Mucosa of descending colon (tissue), 3 donors: Measurements from ENCODE around the gene C4A. TPM values are rescaled to one million over a fixed set of nuclear protein-coding genes. Genes with fewer than 3 reads are reported as not detected.
"Not testable (repeated sequence)": the region's sequence is repeated elsewhere in the genome, so short reads cannot be mapped to it uniquely, and the experiment has no call there.

Experiments
- ATAC-seq: fragments of 200-7000 bp; cut with Tn5 transposase; one replicate; pipeline ENCODE4 v1.9.1; 2020; ENCODE audit warnings: mild to moderate bottlenecking, moderate library complexity
- DNase-seq, 3 donors: peaks; one replicate each; pipeline ENCODE4 v3.0.0-alpha.2; 2020
- H3K36me3 ChIP-seq: fragments of 200-600 bp; one replicate; pipeline ENCODE4 v1.8.0; 2021; ENCODE audit warnings: low read depth, mild to moderate bottlenecking
- H3K4me1 ChIP-seq: fragments of 200-600 bp; one replicate; pipeline ENCODE4 v1.8.0; 2021; ENCODE audit warnings: low read depth, mild to moderate bottlenecking
- H3K4me3 ChIP-seq: fragments of 200-600 bp; one replicate; pipeline ENCODE4 v1.8.0; 2021; ENCODE audit warnings: mild to moderate bottlenecking
- H3K9me3 ChIP-seq: fragments of 200-600 bp; one replicate; pipeline ENCODE4 v1.8.0; 2021; ENCODE audit warnings: mild to moderate bottlenecking
- CTCF ChIP-seq: fragments of 200-600 bp; IDR thresholded peaks from one replicate; pipeline ENCODE4 v1.8.0; 2022; ENCODE audit warnings: antibody characterized with exemption, mild to moderate bottlenecking
- intact Hi-C, 2 donors: fragments of 100-400 bp; cut with DNase I in 1 of 2; cut with micrococcal nuclease in 1 of 2; formaldehyde crosslinking; loops; one replicate each; pipeline versions ENCODE4 v1.11.0 to v1.11.1; 2022; cut with DNase I, micrococcal nuclease
- total RNA-seq, 3 donors: library from RNA; stranded (reverse); fragmentation: NEBNext Ultra II Directional in 2 of 3; extraction: Animal tissue kit (Norgen Biotek cat#: 25700) in 2 of 3; gene quantifications; one replicate each; pipeline versions ENCODE4 v1.2.1 to v1.2.4, GENCODE V29; 2021 to 2023
- donor health status: DM: no; HTN: no; CAD: no; lungs with moderate emphysema.
- donor health status: DM: no; HTN: no; CAD: no.
- donor health status: DM: no; HTN: yes; CAD: no.

C4A gene
- total RNA-seq, 3 donors from 2014 or later = 10.2 to 203 (median 56.0) TPM

DNA sequence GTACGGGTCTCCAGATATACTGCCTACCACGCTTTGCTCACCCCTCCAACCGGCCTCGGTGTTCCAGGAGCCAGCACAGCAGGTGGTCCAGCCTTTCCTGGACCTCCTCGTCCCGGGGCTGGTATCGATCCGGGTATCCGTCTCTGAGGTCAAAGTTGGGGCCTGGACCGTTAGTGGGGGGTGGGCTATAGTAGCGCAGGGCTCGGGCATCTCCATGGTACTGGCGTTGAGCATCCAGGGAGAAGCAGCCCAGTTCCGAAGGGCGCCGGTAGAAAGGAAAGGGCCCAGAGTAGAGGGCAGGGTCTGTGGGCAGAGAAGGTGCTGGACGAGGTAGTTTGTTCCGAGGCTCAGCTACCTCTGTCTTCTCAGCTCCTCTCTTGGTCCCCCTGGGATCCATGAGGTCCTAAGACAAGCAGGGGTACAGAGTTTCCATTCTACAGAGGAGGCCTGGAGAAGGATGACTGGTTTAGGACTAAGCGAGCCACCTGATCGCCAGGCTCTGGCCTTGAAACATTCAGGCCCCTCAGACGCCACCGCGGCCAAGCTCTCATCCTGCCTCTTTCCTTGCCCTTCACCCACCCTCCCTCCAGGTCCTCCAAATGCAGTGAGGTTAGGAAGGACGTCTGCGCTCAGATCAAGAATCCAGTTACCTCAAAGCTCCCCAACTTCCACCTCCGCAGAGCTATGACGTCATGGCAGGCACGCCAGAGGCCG lies 10.4 kb upstream of the C4A start:
- no peak for ATAC-seq
- no peak for TF ChIP-seq CTCF
- intact Hi-C loops = no loop called here
- Histone ChIP-seq H3K4me3 (peak overlapping the region; percentile 76), H3K36me3 (peaks cover 2% of the 10 kb centered on the region), H3K9me3 (no peaks in the 10 kb centered on the region), H3K4me1 (peaks cover 17% of the 10 kb centered on the region)
- peak in 1 of 3 donors; percentile 43 for DNase-seq

GRCh38 chr6:31971993-31972708 lies 9.7 kb upstream of the C4A start, which contains the start of gene DXO:
Gene DXO, minus strand, starts transcription at chr6:31972138. Its CDS starts 463 bp downstream, at chr6:31971675.
- Histone ChIP-seq H3K4me1 (peaks cover 17% of the 10 kb centered on the region), H3K4me3 (peak within 1 kb of the TSS; percentile 76), H3K9me3 (no peaks in the 10 kb centered on the region), H3K36me3 (peaks cover 2% of the 10 kb centered on the region)
- intact Hi-C loops = no loop called here
- TF ChIP-seq CTCF = no peak
- ATAC-seq (peak; percentile 95), DNase-seq (peak; percentile 94 to 98 (median 98))

- intact Hi-C loops = no loop called here
- no peak for TF ChIP-seq CTCF
- ATAC-seq (no peak), DNase-seq (no peak)
- peak overlapping the region; percentile 76 for H3K4me3 ChIP-seq
- peaks cover 17% of the 10 kb centered on the region for H3K4me1 ChIP-seq
- H3K36me3 ChIP-seq = peaks cover 2% of the 10 kb centered on the region
- no peaks in the 10 kb centered on the region for H3K9me3 ChIP-seq
These were observed 9.0 kb upstream of the C4A start for GRCh38 chr6:31972709-31973350.

DNA sequence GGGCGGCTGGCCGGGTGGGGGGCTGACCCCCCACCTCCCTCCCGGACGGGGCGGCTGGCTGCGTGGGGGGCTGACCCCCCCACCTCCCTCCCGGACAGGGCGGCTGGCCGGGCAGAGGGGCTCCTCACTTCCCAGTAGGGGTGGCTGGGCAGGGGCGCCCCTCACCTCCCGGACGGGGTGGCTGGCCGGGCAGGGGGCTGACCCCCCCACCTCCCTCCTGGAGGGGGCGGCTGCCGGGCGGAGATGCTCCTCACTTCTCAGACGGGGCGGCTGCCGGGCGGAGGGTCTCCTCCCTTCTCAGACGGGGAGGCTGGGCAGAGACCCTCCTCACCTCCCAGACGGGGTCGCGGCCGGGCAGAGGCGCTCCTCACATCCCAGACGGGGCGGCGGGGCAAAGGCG lies 5.8 kb upstream of the C4A start:
- H3K36me3 ChIP-seq, H3K9me3 ChIP-seq, DNase-seq, ATAC-seq, H3K4me3 ChIP-seq, intact Hi-C loops: not testable (repeated sequence)
- peaks cover 13% of the 10 kb centered on the region for H3K4me1 ChIP-seq

DNA sequence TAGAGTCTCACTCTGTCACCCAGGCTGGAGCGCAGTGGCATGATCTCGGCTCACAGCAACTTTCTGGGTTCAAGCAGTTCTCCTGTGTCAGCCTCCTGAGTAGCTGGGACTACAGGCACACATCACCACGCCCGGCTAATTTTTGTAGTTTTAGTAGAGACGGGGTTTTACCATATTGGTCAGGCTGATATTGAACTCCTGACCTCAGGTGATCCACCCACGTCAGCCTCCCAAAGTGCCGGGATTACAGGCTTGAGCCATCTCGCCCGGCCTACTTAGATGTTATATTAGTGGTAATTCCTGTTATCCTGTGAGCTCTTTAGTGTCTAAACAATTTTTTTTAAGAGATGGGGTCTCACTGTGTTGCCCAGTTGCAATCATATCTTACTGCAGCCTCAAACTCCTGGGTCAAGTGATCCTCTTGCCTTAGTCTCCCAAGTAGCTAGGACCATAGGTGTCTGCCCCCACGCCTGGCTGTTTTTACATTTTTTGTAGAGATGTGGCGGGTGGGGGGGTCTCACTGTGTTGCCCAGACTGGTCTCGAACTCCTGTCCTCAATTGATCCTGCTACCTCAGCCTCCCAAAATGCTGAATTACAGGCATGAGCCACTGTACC lies 3.9 kb upstream of the C4A start:
- TF ChIP-seq CTCF = no peak
- ATAC-seq (no peak), DNase-seq (no peak)
- H3K9me3 ChIP-seq = no peaks in the 10 kb centered on the region
- H3K36me3 ChIP-seq = no peaks in the 10 kb centered on the region
- intact Hi-C loops = no loop called here
- H3K4me3 ChIP-seq = no peak overlapping the region
- peaks cover 4% of the 10 kb centered on the region for H3K4me1 ChIP-seq
